Endothelial cell of umbilical vein (primary cell): ENCODE data around the gene NUDT21.

Experiments
- MYC ChIP-seq: IDR thresholded peaks from one replicate; pipeline ENCODE4 v1.6.1; 2011; ENCODE audit warnings: mild to moderate bottlenecking, low read depth, low read length
- POLR2A ChIP-seq: IDR thresholded peaks from 2 replicates; pipeline ENCODE4 v1.6.1; 2012; ENCODE audit warnings: low read depth, mild to moderate bottlenecking, control low read depth, low read length
- POLR2AphosphoS5 ChIP-seq: IDR thresholded peaks from 2 replicates; pipeline ENCODE4 v1.6.1; 2012; ENCODE audit warnings: low read depth, mild to moderate bottlenecking, control low read depth, low read length, moderate library complexity; ENCODE audit not compliant: insufficient read depth
- TF ChIP-seq, protein P1 (sequence below), 2 donors: IDR thresholded peaks; 1 replicate in 1 of 2; 2 replicates in 1 of 2; pipeline ENCODE4 v1.5.1; 2011; ENCODE audit warnings: low read length in 2 of 2, mild to moderate bottlenecking in 2 of 2, moderate library complexity in 2 of 2, control low read depth in 1 of 2, inconsistent platforms in 1 of 2, low read depth in 1 of 2; ENCODE audit not compliant: insufficient read depth in 1 of 2; ENCODE audit errors: extremely low read depth in 1 of 2
- TF ChIP-seq, protein P2 (sequence below): IDR thresholded peaks from 2 replicates; pipeline ENCODE4 v1.6.1; 2011; ENCODE audit not compliant: insufficient read depth, insufficient read length

GRCh38 chr16:56448005-56448404, 3.1 kb downstream of the NUDT21 start:
- TF ChIP-seq, protein P1, sequence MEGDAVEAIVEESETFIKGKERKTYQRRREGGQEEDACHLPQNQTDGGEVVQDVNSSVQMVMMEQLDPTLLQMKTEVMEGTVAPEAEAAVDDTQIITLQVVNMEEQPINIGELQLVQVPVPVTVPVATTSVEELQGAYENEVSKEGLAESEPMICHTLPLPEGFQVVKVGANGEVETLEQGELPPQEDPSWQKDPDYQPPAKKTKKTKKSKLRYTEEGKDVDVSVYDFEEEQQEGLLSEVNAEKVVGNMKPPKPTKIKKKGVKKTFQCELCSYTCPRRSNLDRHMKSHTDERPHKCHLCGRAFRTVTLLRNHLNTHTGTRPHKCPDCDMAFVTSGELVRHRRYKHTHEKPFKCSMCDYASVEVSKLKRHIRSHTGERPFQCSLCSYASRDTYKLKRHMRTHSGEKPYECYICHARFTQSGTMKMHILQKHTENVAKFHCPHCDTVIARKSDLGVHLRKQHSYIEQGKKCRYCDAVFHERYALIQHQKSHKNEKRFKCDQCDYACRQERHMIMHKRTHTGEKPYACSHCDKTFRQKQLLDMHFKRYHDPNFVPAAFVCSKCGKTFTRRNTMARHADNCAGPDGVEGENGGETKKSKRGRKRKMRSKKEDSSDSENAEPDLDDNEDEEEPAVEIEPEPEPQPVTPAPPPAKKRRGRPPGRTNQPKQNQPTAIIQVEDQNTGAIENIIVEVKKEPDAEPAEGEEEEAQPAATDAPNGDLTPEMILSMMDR (IDR thresholded peaks at IDR 0.05; ENCODE audit: extremely low read depth in 1 of 2, insufficient read depth in 1 of 2, low read depth in 1 of 2, low read length in 2 of 2) = no peak
- TF ChIP-seq POLR2A (no peak), POLR2AphosphoS5 (no peak), MYC (no peak)
- TF ChIP-seq, protein P2, sequence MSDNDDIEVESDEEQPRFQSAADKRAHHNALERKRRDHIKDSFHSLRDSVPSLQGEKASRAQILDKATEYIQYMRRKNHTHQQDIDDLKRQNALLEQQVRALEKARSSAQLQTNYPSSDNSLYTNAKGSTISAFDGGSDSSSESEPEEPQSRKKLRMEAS = no peak
